GM19240 (cell line): ENCODE data around the gene SMURF2.
"Not testable (repeated sequence)": the region's sequence is repeated elsewhere in the genome, so short reads cannot be mapped to it uniquely, and the experiment has no call there.

Experiments
- DNase-seq: peaks from one replicate; pipeline ENCODE4 v3.0.0; 2011; ENCODE audit warnings: low spot score; ENCODE audit not compliant: insufficient read length

The SMURF2 gene

GRCh38 chr17:64661976-64662773 lies at the start of gene SMURF2:
Gene SMURF2, minus strand, starts transcription at chr17:64662307. Its CDS starts 427 bp downstream, at chr17:64661880.
- DNase-seq, result peak; percentile 83

- DNase-seq, result no peak
Measured at GRCh38 chr17:64709481-64709880, 47.4 kb upstream of the SMURF2 start.

- DNase-seq, result no peak
Measured at GRCh38 chr17:64707050-64707591, 45.0 kb upstream of the SMURF2 start.

GRCh38 chr17:64706224-64707049 lies 44.3 kb upstream of the SMURF2 start:
- DNase-seq, result no peak

GRCh38 chr17:64702815-64703214 lies 40.7 kb upstream of the SMURF2 start:
- DNase-seq, result no peak

- DNase-seq, result no peak
Measured at GRCh38 chr17:64698725-64699124, 36.6 kb upstream of the SMURF2 start.

GRCh38 chr17:64694207-64694606 lies 32.1 kb upstream of the SMURF2 start:
- DNase-seq, result no peak

- no peak for DNase-seq
Measured at GRCh38 chr17:64692187-64692586, 30.1 kb upstream of the SMURF2 start.

- DNase-seq, result no peak
Measured at GRCh38 chr17:64689106-64689505, 27.0 kb upstream of the SMURF2 start.

- DNase-seq, result no peak
Measured at GRCh38 chr17:64688481-64688880, 26.4 kb upstream of the SMURF2 start.

GRCh38 chr17:64687961-64688360 lies 25.9 kb upstream of the SMURF2 start:
- no peak for DNase-seq

- DNase-seq, result no peak
Measured at GRCh38 chr17:64687376-64687775, 25.3 kb upstream of the SMURF2 start.

GRCh38 chr17:64686705-64687104 lies 24.6 kb upstream of the SMURF2 start:
- DNase-seq, result no peak

GRCh38 chr17:64685705-64686104 lies 23.6 kb upstream of the SMURF2 start:
- DNase-seq, result no peak

GRCh38 chr17:64683796-64684195 lies 21.7 kb upstream of the SMURF2 start:
- no peak for DNase-seq

GRCh38 chr17:64682261-64683181 lies 20.4 kb upstream of the SMURF2 start:
- no peak for DNase-seq

- no peak for DNase-seq
Measured at GRCh38 chr17:64679710-64680216, 17.7 kb upstream of the SMURF2 start.

GRCh38 chr17:64676763-64677162 lies 14.7 kb upstream of the SMURF2 start:
- no peak for DNase-seq

- DNase-seq, result not testable (repeated sequence)
Measured at GRCh38 chr17:64670843-64671590, 8.9 kb upstream of the SMURF2 start.
